GM13976 (cell line): ENCODE measurements around the gene MAMLD1.

Experiments
- DNase-seq: peaks from one replicate; pipeline ENCODE4 v3.0.0; 2012; ENCODE audit warnings: low spot score
- in situ Hi-C: fragments of 300-500 bp; cut with MboI; formaldehyde crosslinking; loops from one replicate; pipeline ENCODE4 v1.12.0; 2022; ENCODE audit warnings: low sequenced_read_pairs, mixed read lengths, inconsistent platforms; ENCODE audit not compliant: unreplicated experiment
- TF ChIP-seq, protein P1 (sequence below): IDR thresholded peaks from 2 replicates; pipeline ENCODE4 v1.5.1; 2012; ENCODE audit warnings: borderline replicate concordance, mild to moderate bottlenecking; ENCODE audit not compliant: insufficient read depth; ENCODE audit errors: extremely low read depth, missing control alignments, control extremely low read depth

The MAMLD1 gene

DNA sequence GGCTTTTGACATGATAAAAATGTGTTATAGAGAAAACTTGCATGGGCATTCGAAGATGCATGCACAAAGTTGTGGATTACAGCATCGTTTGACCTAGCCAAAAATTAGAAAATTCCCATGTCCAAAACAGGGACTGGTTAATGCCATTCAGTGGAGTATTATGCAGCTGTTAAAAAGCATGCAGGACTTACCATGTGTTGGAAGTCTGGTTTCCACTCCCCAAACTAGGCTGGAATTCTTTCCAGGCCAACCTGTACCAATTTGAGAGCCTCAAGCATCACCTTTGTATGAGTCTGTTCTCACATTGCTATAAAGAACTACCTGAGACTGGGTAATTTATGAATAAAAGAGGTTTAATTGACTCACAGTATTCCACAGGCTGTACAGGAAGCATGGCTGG, 159.4 kb downstream of the MAMLD1 start:
- no peak for DNase-seq
- in situ Hi-C loops, result no loop called here
- TF ChIP-seq, protein P1, sequence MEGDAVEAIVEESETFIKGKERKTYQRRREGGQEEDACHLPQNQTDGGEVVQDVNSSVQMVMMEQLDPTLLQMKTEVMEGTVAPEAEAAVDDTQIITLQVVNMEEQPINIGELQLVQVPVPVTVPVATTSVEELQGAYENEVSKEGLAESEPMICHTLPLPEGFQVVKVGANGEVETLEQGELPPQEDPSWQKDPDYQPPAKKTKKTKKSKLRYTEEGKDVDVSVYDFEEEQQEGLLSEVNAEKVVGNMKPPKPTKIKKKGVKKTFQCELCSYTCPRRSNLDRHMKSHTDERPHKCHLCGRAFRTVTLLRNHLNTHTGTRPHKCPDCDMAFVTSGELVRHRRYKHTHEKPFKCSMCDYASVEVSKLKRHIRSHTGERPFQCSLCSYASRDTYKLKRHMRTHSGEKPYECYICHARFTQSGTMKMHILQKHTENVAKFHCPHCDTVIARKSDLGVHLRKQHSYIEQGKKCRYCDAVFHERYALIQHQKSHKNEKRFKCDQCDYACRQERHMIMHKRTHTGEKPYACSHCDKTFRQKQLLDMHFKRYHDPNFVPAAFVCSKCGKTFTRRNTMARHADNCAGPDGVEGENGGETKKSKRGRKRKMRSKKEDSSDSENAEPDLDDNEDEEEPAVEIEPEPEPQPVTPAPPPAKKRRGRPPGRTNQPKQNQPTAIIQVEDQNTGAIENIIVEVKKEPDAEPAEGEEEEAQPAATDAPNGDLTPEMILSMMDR, result no peak

GRCh38 chrX:150525061-150525919, 162.2 kb downstream of the MAMLD1 start:
- TF ChIP-seq, protein P1, result no peak
- in situ Hi-C loops, result no loop called here
- no peak for DNase-seq

GRCh38 chrX:150526692-150527091, 163.6 kb downstream of the MAMLD1 start:
- TF ChIP-seq, protein P1, result no peak
- DNase-seq, result no peak
- in situ Hi-C loops, result no loop called here

DNA sequence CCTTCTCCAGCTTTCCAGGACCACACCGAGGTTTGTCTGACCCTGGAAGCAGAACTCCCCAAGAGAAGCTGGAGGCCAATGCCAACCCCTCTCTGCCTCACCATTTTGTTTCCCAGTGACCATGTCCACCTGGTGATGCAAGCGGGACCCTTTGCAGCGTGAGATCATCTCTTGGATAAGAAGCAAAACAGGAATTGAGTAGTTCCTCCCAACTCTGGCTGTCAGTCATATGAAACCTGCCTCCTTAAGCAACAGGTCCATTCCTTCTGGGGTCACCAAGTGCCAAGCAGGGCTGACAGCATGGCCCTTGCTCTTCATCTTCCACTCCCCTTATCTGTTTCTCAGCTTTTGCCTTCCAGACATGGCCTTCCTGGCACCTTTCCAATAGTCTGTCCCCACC, 164.0 kb downstream of the MAMLD1 start:
- DNase-seq, result no peak
- in situ Hi-C loops, result no loop called here

GRCh38 chrX:150529587-150529986, 166.5 kb downstream of the MAMLD1 start:
- no peak for DNase-seq
- TF ChIP-seq, protein P1, result no peak
- in situ Hi-C loops, result no loop called here

More for the DNA sequence above, 164.0 kb downstream of the MAMLD1 start:
- TF ChIP-seq, protein P1, result no peak

GRCh38 chrX:150530821-150531220, 167.7 kb downstream of the MAMLD1 start:
- in situ Hi-C loops, result no loop called here
- TF ChIP-seq, protein P1, result no peak
- no peak for DNase-seq
